OCI-LY1 (cell line): ENCODE data around the gene VEPH1.
A peak's percentile ranks its signal among the peaks of the same experiment; 100 is the strongest.

Source experiments
- H2AFZ ChIP-seq: fragments of 200-600 bp; sonication (generic), shearing (Covaris generic); 2 replicates; pipeline ENCODE4 v1.6.0; 2014; ENCODE audit warnings: antibody characterized with exemption, mild to moderate bottlenecking, low read length
- H3F3A ChIP-seq: fragments of 200-600 bp; sonication (generic), shearing (Covaris generic); 2 replicates; pipeline ENCODE4 v1.6.0; 2014; ENCODE audit warnings: mild to moderate bottlenecking, antibody characterized with exemption, low read length, moderate library complexity; ENCODE audit not compliant: insufficient read depth
- H3K27ac ChIP-seq: fragments of 200-600 bp; sonication (generic); 2 replicates; pipeline ENCODE4 v1.5.1; 2014; ENCODE audit warnings: low read length, mixed run types, mild to moderate bottlenecking, low read depth; ENCODE audit not compliant: poor library complexity, severe bottlenecking
- H3K27me3 ChIP-seq: fragments of 200-600 bp; sonication (generic); 2 replicates; pipeline ENCODE4 v1.6.0; 2014; ENCODE audit warnings: antibody characterized with exemption, mild to moderate bottlenecking, low read length, moderate library complexity; ENCODE audit not compliant: insufficient read depth
- H3K36me3 ChIP-seq: fragments of 200-600 bp; sonication (generic); 2 replicates; pipeline ENCODE4 v1.6.1; 2014; ENCODE audit warnings: mild to moderate bottlenecking, antibody characterized with exemption, low read length, moderate library complexity, mixed read lengths; ENCODE audit not compliant: insufficient read depth
- H3K4me1 ChIP-seq: fragments of 200-600 bp; sonication (generic); 2 replicates; pipeline ENCODE4 v1.5.1; 2014; ENCODE audit warnings: mild to moderate bottlenecking, low read length, moderate library complexity; ENCODE audit not compliant: insufficient read depth, severe bottlenecking
- H3K4me2 ChIP-seq: fragments of 200-600 bp; sonication (generic), shearing (Covaris generic); 2 replicates; pipeline ENCODE4 v1.6.1; 2014; ENCODE audit warnings: low read length
- H3K4me3 ChIP-seq: fragments of 200-600 bp; sonication (generic); 2 replicates; pipeline ENCODE4 v1.5.1; 2014; ENCODE audit warnings: low read length, low read depth, mild to moderate bottlenecking, mixed read lengths; ENCODE audit not compliant: poor library complexity, severe bottlenecking
- H3K79me2 ChIP-seq: fragments of 200-600 bp; shearing (Covaris generic); 2 replicates; pipeline ENCODE4 v1.6.1; 2016; ENCODE audit warnings: mixed run types, low read length, mixed read lengths; ENCODE audit not compliant: insufficient read depth
- H3K9ac ChIP-seq: fragments of 200-600 bp; sonication (generic), shearing (Covaris generic); 2 replicates; pipeline ENCODE4 v1.6.1; 2014; ENCODE audit warnings: mild to moderate bottlenecking, low read length, mixed read lengths
- H3K9me2 ChIP-seq: fragments of 200-600 bp; sonication (generic), shearing (Covaris generic); 2 replicates; pipeline ENCODE4 v1.6.1; 2014; ENCODE audit warnings: low read depth, mild to moderate bottlenecking, low read length, mixed read lengths
- H3K9me3 ChIP-seq: fragments of 200-600 bp; shearing (Covaris generic); 2 replicates; pipeline ENCODE4 v1.6.1; 2014; ENCODE audit warnings: low read length, mixed read lengths
- H4K20me1 ChIP-seq: fragments of 200-600 bp; sonication (generic), shearing (Covaris generic); 2 replicates; pipeline ENCODE4 v1.6.0; 2016; ENCODE audit warnings: mild to moderate bottlenecking, low read length; ENCODE audit not compliant: insufficient read depth
- CTCF ChIP-seq: fragments of 200-600 bp; sonication (generic), shearing (Covaris generic); IDR thresholded peaks from 2 replicates; pipeline ENCODE4 v1.5.1; 2017; ENCODE audit warnings: mild to moderate bottlenecking, antibody characterized with exemption, low read length, moderate library complexity, mixed read lengths
- EZH2 ChIP-seq: fragments of 200-600 bp; sonication (generic), shearing (Covaris generic); IDR thresholded peaks from 2 replicates; pipeline ENCODE4 v1.8.0; 2017; ENCODE audit warnings: borderline replicate concordance, mixed run types, mild to moderate bottlenecking, antibody characterized with exemption, low read length, moderate library complexity, mixed read lengths

Gene VEPH1

DNA sequence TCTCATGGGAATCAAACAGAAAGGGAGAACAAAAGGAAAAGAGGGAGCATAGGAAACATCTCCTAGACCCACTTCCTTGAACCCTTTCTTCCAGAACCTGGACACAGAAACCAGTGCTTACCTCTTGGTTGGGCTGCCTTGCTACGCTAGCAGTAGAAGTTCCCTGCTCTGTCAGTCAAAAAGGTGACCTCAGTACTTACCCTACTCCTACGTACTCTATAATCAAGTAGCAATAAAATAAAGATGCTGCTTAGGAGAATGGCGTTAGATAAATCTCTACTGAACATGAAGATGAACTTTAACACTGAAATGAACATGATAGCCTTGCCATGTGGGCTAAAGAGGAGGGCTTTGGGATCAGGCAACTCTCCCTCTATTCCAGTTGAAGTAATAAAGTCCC, 7.4 kb downstream of the VEPH1 start:
- TF ChIP-seq CTCF, result no peak
- TF ChIP-seq EZH2, result no peak
- no peaks in the 10 kb centered on the region for H3F3A ChIP-seq
- H3K27ac ChIP-seq, result no peak overlapping the region
- no peak overlapping the region for H3K9ac ChIP-seq
- no peaks in the 10 kb centered on the region for H3K79me2 ChIP-seq
- no peak overlapping the region for H2AFZ ChIP-seq
- no peaks in the 10 kb centered on the region for H3K9me3 ChIP-seq
- H3K4me3 ChIP-seq, result no peak overlapping the region
- no peaks in the 10 kb centered on the region for H4K20me1 ChIP-seq
- H3K4me1 ChIP-seq, result no peaks in the 10 kb centered on the region
- H3K4me2 ChIP-seq, result no peak overlapping the region
- no peaks in the 10 kb centered on the region for H3K27me3 ChIP-seq
- no peaks in the 10 kb centered on the region for H3K36me3 ChIP-seq
- no peaks in the 10 kb centered on the region for H3K9me2 ChIP-seq

GRCh38 chr3:157494581-157495281, 8.5 kb downstream of the VEPH1 start:
- no peak overlapping the region for H3K27ac ChIP-seq
- no peaks in the 10 kb centered on the region for H3K79me2 ChIP-seq
- no peak overlapping the region for H2AFZ ChIP-seq
- H3K9me3 ChIP-seq, result no peaks in the 10 kb centered on the region
- no peak overlapping the region for H3K9ac ChIP-seq
- H3F3A ChIP-seq, result no peaks in the 10 kb centered on the region
- no peak overlapping the region for H3K4me3 ChIP-seq
- H3K9me2 ChIP-seq, result no peaks in the 10 kb centered on the region
- H4K20me1 ChIP-seq, result no peaks in the 10 kb centered on the region
- no peaks in the 10 kb centered on the region for H3K36me3 ChIP-seq
- H3K4me2 ChIP-seq, result no peak overlapping the region
- H3K27me3 ChIP-seq, result no peaks in the 10 kb centered on the region
- TF ChIP-seq CTCF (no peak), EZH2 (no peak)
- no peaks in the 10 kb centered on the region for H3K4me1 ChIP-seq

- Histone ChIP-seq H3K27me3 (no peaks in the 10 kb centered on the region), H3K4me3 (no peak overlapping the region), H3K79me2 (no peaks in the 10 kb centered on the region), H3K27ac (no peak overlapping the region), H3K9me3 (no peaks in the 10 kb centered on the region), H2AFZ (no peak overlapping the region), H3F3A (no peaks in the 10 kb centered on the region), H3K4me1 (no peaks in the 10 kb centered on the region), H3K36me3 (no peaks in the 10 kb centered on the region), H4K20me1 (no peaks in the 10 kb centered on the region), H3K9ac (no peak overlapping the region), H3K9me2 (no peaks in the 10 kb centered on the region), H3K4me2 (no peak overlapping the region)
- TF ChIP-seq CTCF (peak; percentile 79), EZH2 (no peak)
These were observed 9.3 kb downstream of the VEPH1 start for GRCh38 chr3:157493627-157494550.
